K562 (cell line): ENCODE results near the gene TIFAB.

Experiments used
- FOXJ3 ChIP-seq: sonication (generic); formaldehyde crosslinking; IDR thresholded peaks from 2 replicates; pipeline ENCODE4 v1.4.0; 2020; ENCODE audit warnings: mild to moderate bottlenecking, missing genetic modification reagents
- GMEB1 ChIP-seq: fragments of 250-450 bp; sonication (Bioruptor Pico); IDR thresholded peaks from 2 replicates; pipeline ENCODE4 v1.4.0; 2020; ENCODE audit warnings: mild to moderate bottlenecking
- HMG20B ChIP-seq: fragments of 250-450 bp; sonication (Bioruptor Pico); IDR thresholded peaks from 2 replicates; pipeline ENCODE4 v1.5.0; 2021; ENCODE audit warnings: mild to moderate bottlenecking
- JUN ChIP-seq, 2 experiments: sonication (generic) in 1 of 2; formaldehyde crosslinking in 1 of 2; IDR thresholded peaks; 2 replicates each; pipeline versions ENCODE4 v1.6.1 to v1.8.0; 2012 to 2022; ENCODE audit warnings: borderline replicate concordance in 2 of 2, mild to moderate bottlenecking in 2 of 2, improper control_type of control experiment in 1 of 2, low read depth in 1 of 2, low read length in 1 of 2, missing genetic modification reagents in 1 of 2
- MAFK ChIP-seq: IDR thresholded peaks from 2 replicates; pipeline ENCODE4 v1.6.1; 2011; ENCODE audit warnings: low read length, improper control_type of control experiment
- POLR2AphosphoS5 ChIP-seq: IDR thresholded peaks from 2 replicates; pipeline ENCODE4 v1.6.1; 2011; ENCODE audit warnings: mild to moderate bottlenecking, low read depth, low read length, moderate library complexity; ENCODE audit not compliant: control insufficient read depth, insufficient read depth
- TARDBP ChIP-seq: fragments of 450-650 bp; IDR thresholded peaks from 2 replicates; pipeline ENCODE4 v1.6.1; 2016

- no peak for TF ChIP-seq HMG20B (CRISPR knock-in tag)
- no peak for TF ChIP-seq MAFK
- no peak for TF ChIP-seq GMEB1 (CRISPR knock-in tag)
- TF ChIP-seq FOXJ3, result no peak
- no peak for TF ChIP-seq JUN (IDR thresholded peaks at IDR 0.05; ENCODE audit: borderline replicate concordance, low read depth, low read length)
- no peak for TF ChIP-seq JUN (CRISPR knock-in tag; IDR thresholded peaks at IDR 0.05; ENCODE audit: borderline replicate concordance)
- no peak for TF ChIP-seq TARDBP
- TF ChIP-seq POLR2AphosphoS5, result no peak
Observed at GRCh38 chr5:135487037-135487395, 34.9 kb upstream of the TIFAB start.
